HG03135 (cell line): Measurements from ENCODE around the gene NUP107.

Experiments used
- ATAC-seq: cut with Tn5 transposase; IDR thresholded peaks from one replicate; pipeline ENCODE4 v1.9.1; 2021; ENCODE audit warnings: mild to moderate bottlenecking, moderate library complexity; ENCODE audit not compliant: unreplicated experiment

The NUP107 gene

DNA sequence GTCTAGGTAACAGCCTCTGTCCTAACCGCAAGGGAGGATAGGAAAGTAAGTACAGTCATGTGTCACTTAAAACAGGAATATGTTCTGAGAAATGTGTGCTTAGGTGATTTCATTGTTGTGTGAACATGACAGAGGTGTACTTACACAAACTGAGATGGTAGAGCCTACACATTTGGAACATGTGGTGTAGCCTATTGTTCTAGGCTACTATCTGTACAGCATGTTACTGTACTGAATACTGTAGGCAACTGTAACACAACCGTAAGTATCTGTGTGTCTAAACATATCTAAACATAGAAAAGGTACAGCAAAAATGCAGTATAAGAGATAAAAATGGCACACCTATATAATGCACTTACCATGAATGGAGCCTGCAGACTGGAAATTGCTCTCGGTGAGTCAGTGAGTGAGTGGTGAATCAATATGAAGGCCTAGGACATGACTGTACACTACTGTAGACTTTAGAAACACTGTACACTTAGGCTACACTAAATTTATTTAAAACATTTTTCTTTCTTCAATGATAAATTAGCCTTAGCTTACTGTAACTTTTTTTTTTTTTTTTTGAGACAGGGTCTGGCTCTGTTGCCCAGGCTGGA is 108.0 kb downstream of the NUP107 start:
- no peak for ATAC-seq
